GM21825 (cell line): Measurements from ENCODE around the gene FRMD8.

Source experiments
- ATAC-seq: cut with Tn5 transposase; IDR thresholded peaks from one replicate; pipeline ENCODE4 v1.9.1; 2021; ENCODE audit warnings: mild to moderate bottlenecking, moderate library complexity; ENCODE audit not compliant: unreplicated experiment

Gene FRMD8

GRCh38 chr11:65392186-65392829, 5.9 kb downstream of the FRMD8 start:
- ATAC-seq = no peak

DNA sequence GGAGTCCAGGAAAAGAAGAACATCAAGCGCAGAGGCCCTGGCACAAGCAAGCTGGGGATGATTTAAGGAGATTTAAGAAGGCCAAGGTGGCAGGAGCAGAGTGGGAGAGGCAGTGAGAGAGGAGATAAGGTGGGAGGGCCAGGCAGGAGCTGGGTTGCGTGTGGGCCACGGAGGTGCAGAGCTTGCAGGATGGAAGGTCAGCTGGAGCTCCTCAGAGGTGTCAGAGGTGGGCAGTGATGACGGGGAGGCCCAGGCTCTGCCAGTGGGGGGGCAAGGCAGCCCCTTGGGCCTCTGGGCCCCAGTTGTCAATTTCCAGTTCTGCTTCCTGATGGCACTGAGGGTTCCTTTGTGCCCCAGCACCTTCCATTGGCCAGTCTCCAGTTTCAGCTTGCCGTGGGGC, 6.5 kb downstream of the FRMD8 start:
- ATAC-seq = no peak

DNA sequence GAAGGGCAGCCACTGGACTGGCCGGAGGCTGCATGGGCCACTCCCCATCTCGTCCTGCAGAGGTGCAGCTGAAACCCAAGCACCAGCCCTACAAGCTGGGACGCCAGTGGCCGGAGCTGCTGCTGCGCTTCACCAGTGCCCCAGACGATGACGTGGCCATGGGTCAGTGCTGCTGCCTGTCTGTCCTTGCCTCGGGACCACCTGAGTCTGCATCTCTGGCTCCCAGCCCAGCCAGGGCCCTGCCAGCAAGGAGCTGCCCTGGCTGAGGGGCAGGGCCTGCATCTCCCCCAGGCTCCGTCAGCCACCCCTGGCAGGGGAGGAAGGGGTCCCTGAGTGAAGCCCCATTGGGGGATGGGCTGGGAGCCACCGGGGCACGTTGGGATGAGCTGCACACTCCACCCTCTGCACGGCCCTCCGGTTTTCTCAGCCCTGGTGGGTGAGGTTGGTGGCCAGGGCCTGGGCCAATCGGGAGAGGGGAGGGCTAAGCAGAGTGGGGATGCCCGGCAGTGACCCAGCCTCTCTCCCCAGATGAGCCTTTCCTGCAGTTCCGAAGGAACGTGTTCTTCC, 7.2 kb downstream of the FRMD8 start:
- no peak for ATAC-seq

GRCh38 chr11:65394125-65394536, 7.7 kb downstream of the FRMD8 start:
- ATAC-seq = no peak

- no peak for ATAC-seq
Measured at GRCh38 chr11:65395961-65396530, 9.6 kb downstream of the FRMD8 start.

- no peak for ATAC-seq
Measured at GRCh38 chr11:65396769-65397745, 10.6 kb downstream of the FRMD8 start.

- ATAC-seq = no peak
Measured at GRCh38 chr11:65398362-65398910, 12.0 kb downstream of the FRMD8 start.

DNA sequence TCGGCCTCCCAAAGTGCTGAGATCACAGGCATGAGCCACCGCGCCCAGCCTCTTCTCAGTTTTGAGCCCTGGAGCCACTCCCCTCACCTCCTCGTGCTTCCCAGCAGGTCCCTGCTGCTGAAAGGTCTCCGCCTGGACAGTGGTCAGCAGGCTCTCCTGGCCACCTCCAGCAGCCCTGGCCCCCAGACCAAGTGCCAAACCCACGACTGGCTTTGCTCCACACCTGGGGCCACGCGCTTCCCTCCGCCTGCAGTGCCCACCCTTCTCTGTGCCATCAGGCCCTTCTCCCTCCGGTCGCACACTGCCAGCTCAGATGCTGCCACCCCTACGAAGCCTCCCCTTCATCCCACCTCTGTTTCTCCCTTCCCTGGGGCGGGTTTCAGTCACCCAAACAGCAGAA, 12.8 kb downstream of the FRMD8 start:
- no peak for ATAC-seq

DNA sequence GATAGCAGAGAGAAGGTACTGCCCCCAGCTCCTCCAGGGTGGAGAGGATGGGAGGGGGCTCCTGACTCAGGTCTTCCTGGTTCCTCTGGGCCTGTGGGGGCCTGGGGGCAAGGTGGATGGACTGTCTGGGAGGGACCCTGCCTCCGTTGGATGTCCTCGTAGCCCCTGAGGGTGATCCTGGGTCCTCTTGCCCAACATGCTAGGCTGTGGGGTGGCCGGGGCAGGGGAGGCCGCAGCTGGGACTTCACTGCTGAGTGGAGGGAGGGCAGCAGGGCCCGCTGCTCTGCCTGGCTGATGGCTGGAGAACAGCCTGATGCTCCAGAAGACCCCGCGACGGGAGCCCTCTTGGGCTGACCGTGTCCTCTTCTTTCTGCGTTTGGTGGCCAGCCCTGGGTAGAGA, 13.4 kb downstream of the FRMD8 start:
- no peak for ATAC-seq

DNA sequence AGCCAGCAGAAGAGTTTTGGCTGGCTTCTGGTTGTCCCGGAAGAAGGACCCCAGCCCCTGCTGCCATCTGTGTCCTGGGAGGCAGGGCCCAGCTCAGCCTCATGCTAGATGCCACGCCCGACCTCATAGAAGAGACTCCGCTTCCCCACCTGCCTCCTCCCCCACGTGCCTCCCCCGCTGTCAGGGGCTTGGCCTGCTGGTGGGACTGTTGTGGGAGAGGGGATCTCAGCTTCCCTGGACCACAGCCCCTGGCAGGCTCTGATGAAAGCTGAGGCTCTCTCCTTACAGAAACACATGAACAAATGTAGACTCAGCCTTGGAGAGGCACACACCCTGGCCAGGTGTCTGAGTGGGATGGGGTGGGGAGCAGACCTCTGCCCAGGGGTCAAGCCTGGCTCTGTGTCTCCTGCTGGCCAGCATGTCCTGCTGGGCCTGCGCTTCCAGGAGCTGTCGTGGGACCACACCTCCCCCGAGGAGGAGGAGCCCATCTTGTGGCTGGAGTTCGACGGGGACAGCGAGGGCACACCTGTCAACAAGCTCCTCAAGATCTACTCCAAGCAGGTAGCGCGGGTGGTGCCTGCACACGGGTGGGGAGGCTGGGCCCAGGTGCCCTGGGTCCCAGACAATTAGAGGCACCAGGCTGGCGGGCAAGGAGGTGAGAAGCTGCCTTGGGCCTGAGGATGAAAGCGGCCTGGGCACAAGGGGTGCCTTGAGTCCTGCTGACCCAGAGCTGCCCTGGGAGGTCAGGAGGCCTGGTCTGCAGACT, 14.1 kb downstream of the FRMD8 start:
- ATAC-seq = no peak

DNA sequence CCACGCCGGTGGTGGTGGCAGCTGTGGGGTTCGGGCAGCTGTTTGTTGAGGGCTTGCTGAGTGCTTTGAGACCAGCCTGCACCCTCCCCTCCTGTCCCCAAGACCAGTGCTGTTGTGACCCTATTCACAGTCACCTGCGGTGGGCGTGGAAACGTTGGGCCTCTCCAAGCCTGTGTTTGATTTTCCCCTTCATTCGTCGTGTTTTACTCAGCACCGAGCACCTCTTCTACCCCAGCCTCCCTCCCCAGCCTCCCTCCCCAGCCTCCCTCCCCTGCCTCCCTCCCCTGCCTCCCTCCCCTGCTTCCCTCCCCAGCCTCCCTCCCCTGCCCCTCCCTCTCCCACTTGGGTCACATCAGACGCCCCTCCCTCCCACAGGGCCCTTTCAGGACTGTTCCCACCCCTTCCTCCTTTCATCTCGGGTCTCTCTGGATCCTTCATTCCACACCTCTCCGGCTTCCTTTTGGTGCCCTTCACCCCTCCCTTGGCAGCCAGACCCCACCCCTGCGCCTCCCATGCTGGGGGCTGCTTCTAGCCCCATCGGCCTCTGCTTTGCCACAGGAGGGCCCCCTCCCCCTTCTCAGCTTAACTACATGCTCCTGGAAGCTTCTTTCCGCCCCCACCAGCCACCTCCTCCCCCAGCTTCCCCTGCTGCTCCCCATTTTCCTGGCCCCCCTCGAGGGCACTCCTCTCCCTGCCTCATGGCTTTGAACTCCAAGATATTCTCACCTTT, 14.8 kb downstream of the FRMD8 start:
- ATAC-seq = no peak

DNA sequence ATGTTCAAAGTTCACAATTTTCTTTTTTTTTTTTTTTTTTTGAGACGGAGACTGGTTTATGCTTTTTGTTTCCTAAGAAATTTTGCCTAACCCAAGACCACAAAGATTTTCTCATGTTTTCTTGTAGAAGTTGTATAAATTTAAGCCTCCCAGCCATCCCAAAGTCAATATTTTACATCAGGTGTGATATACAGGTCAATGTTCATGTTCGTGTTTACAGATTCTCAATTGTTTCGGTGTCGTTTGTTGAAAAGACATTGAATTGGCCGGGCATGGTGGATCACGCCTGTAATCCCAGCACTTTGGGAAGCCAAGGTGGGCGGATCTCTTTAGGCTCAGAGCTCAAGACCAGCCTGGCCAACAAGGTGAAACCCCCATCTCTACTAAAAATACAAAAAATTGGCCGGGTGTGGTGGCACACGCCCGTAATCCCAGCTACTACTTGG, 15.4 kb downstream of the FRMD8 start:
- ATAC-seq = no peak

DNA sequence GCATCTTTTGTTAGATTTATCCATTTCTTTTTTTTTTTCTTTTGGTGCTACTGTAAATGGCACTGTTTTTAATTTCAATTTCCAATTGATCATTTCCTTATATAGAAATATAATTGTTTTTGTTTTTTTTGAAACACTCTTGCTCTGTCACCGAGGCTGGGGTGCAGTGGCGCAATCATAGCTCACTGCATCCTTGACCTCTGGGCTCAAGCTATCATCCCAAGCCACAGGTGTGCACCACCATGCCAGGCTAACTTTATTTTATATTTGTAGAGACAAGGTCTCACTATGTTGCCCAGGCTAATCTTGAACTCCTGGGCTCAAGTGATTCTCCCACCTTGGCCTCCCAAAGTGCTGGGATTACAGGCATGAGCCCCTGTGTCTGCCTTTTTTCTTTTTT, 16.4 kb downstream of the FRMD8 start:
- no peak for ATAC-seq

GRCh38 chr11:65403607-65404121, 17.2 kb downstream of the FRMD8 start:
- ATAC-seq = no peak

- ATAC-seq = no peak
Measured at GRCh38 chr11:65404210-65404609, 17.8 kb downstream of the FRMD8 start.

DNA sequence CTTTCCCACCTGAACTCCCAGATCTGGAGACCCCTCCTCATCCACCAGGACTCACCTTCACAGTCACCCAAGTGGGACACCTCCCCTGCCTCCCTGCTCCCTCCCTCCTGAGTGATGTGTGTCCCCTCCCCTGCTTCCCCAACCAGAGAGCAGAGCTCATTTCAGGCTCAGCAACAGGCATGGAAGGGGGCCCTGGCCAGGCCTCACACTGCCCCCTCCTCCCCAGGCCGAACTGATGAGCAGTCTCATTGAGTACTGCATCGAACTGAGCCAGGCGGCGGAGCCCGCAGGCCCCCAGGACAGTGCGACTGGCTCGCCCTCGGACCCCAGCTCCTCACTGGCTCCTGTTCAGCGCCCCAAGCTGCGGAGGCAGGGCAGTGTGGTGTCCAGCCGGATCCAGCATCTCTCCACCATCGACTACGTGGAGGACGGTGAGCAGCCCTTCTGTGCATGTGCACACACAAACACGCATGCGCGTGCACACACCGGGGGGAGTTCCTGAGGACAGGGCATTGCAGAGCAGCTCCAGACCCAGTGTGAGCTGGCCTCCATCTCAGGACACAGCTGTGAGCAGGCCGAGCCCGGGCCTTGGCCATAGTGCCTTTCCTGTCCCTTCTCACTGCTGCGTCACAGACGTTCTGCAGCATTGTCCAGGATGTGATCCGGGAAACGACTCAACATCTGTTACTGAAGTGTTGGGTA, 18.4 kb downstream of the FRMD8 start:
- no peak for ATAC-seq

DNA sequence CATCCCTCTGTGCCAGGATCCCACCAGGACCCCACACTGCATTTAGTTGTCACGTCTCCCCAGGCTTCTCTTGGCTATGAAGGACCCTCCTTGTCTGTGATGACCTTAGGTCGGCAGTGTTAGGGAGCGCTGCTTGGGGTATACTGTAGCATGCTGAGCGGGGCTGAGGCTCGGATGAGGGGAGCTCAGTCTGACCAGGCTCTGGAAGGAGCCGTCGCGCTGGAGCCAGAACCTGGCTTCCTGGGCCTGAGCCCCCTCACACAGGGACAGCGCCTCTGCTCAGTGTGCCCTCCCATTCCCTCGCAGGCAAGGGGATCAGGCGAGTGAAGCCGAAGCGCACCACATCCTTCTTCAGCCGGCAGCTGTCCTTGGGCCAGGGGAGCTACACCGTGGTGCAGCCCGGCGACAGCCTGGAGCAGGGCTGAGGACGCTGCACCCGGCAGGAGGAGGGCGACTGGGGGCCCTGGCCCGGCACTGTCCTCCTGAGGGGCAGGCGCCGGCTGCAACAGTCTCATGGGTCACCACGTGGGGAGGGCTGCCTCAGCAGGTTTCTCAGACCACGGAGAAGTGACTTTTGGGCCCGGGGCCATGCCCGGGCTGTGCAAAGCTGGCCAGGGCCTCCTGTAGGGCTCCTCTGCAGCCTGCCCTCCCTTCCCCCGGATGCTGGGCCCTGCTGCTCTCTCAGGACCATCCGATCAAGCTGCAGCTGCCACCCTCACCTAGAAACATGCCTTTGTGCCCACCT, 24.7 kb downstream of the FRMD8 start:
- ATAC-seq = no peak

GRCh38 chr11:65411681-65412070, 25.2 kb downstream of the FRMD8 start:
- no peak for ATAC-seq
